Measurements from ENCODE around the gene KSR2.

The KSR2 gene

DNA sequence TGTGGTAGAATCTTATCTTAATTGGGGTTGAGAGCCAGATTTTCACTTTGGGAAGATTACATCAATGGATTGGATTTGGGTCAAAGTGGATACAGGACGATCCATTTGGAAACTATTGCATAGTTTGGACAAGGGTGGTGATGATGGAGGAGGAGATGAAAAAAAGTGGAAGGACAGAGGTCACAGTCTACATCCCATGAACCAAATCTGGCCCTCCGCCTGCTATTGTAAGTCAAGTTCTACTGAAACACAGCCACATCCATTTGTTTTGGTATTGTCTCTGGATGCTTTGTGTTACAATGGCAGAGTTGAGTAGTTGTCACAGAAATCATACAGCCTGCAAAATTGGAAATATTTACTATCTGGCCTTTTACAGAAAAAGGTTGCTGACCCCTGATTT lies 310.6 kb downstream of the KSR2 start:
- TF ChIP-seq, protein P1, sequence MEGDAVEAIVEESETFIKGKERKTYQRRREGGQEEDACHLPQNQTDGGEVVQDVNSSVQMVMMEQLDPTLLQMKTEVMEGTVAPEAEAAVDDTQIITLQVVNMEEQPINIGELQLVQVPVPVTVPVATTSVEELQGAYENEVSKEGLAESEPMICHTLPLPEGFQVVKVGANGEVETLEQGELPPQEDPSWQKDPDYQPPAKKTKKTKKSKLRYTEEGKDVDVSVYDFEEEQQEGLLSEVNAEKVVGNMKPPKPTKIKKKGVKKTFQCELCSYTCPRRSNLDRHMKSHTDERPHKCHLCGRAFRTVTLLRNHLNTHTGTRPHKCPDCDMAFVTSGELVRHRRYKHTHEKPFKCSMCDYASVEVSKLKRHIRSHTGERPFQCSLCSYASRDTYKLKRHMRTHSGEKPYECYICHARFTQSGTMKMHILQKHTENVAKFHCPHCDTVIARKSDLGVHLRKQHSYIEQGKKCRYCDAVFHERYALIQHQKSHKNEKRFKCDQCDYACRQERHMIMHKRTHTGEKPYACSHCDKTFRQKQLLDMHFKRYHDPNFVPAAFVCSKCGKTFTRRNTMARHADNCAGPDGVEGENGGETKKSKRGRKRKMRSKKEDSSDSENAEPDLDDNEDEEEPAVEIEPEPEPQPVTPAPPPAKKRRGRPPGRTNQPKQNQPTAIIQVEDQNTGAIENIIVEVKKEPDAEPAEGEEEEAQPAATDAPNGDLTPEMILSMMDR (conservative IDR thresholded peaks at IDR 0.05; ENCODE audit: low read depth) = no peak
- DNase-seq (ENCODE audit: low spot score) = no peak
- ChIA-PET POLR2A (ENCODE audit: low non-redundant PET) (no interaction called here), CTCF (no interaction called here)
- H3K27ac ChIP-seq = no peak overlapping the region

DNA sequence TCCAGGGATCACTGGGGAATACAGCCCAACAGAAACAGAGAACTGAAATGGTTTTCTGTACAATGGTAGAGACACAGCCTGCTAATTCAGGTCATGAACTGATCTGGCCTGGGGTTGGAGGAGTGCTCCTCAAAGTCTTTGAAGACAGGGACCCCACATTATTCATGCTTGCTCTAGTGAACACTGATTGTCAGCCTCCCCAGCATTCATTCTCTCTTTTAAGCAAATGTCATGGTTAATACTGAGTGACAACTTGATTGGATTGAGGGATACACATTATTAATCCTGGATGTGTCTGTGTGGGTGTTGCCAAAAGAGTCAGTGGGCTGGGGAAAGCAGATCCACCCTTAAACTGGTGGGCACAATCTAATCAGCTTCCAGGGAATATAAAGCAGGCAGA lies 319.0 kb downstream of the KSR2 start:
- no peak for DNase-seq (ENCODE audit: low spot score)
- ChIA-PET CTCF (no interaction called here), POLR2A (ENCODE audit: low non-redundant PET) (no interaction called here)
- TF ChIP-seq, protein P1 (conservative IDR thresholded peaks at IDR 0.05; ENCODE audit: low read depth) = no peak
- H3K27ac ChIP-seq = no peak overlapping the region

DNA sequence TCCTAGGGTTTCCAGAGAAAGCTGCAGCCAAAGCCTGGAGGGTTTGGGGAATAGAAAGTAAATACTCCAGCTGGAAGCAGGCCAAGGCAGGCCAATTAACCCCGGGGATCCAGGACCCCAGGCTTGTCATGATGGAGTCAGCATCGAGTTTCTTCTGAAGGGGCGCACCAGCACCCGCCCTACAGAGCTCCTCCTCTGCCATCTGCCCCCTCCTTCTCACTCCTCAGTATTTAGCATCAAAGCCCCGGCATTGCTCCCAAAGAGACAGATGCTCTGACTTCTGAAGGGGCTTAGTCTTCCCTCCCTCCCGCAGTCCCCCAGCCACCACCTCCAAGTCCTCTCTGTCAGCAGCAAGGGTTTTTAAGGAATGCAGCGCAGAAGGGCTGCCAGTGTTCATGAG lies 322.3 kb downstream of the KSR2 start:
- TF ChIP-seq, protein P1 (conservative IDR thresholded peaks at IDR 0.05; ENCODE audit: low read depth) = no peak
- H3K27ac ChIP-seq = no peak overlapping the region
- DNase-seq (ENCODE audit: low spot score) = no peak
- CTCF ChIA-PET = no interaction called here
- POLR2A ChIA-PET (ENCODE audit: low non-redundant PET) = no interaction called here

DNA sequence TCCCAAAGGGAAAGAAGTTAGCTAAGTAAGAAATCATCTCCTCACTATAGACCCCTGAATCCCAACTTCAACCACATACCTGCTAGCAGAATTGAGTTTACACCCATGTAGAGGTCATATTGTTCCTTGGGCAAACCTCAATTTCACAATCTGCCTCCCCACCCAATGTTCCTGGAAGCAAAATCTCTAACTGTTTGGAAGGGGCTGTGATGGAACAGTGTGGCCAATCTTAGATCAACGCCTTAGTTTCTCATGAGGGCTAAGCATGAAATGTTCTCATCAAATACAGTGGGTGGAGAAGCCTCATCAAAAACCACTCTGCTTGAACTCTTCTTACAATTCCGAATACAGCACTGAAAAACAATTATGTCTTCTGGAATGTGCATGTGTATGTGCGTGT lies 323.3 kb downstream of the KSR2 start:
- ChIA-PET POLR2A (ENCODE audit: low non-redundant PET) (no interaction called here), CTCF (interaction anchor here (0.6 kb wide), 1 partner anchor 167 kb away, joined by 3 read pairs; no protein-coding TSS in a partner anchor)
- no peak overlapping the region for H3K27ac ChIP-seq
- DNase-seq (ENCODE audit: low spot score) = no peak
- TF ChIP-seq, protein P1 (conservative IDR thresholded peaks at IDR 0.05; ENCODE audit: low read depth) = no peak

DNA sequence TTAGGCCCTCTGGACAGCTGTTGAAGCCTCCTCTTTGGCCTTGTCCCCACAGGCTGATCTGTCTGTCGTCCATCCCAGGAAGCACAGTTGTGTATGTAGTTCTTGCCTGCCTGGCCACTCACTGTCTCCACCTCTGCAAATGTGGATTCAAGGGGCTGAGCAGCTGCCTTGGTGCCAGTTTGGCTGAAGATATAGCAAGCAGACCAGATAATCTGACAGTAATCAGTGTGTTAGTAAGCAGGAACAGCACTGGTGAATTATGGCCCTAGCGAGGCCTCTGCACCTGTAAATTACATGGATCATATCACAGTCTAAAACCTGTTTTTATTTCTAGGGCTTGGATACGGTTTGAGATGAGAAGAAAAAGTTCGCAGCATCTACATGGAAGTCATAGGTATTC lies 324.8 kb downstream of the KSR2 start:
- no peak for DNase-seq (ENCODE audit: low spot score)
- ChIA-PET POLR2A (ENCODE audit: low non-redundant PET) (no interaction called here), CTCF (no interaction called here)
- TF ChIP-seq, protein P1 (conservative IDR thresholded peaks at IDR 0.05; ENCODE audit: low read depth) = no peak
- no peak overlapping the region for H3K27ac ChIP-seq

DNA sequence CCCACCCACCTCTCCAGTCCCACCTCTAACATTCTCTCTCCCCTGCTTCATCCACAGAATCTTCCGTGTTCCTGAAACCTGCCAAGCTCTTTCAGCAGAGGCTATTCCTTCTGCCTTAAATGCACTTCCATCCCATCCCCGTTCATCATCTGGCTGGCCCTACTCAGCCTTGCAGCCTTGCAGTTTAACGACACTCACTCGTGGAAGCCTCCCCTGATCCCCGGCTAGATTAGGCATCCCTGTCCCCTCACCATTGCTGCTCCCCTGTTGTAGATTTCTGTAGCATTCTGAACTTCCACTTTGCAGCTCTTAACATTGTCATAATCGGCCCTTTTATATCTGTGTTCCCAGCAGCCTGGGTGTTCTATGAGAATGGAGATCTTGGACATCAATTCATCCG lies 326.9 kb downstream of the KSR2 start:
- CTCF ChIA-PET = no interaction called here
- DNase-seq (ENCODE audit: low spot score) = no peak
- TF ChIP-seq, protein P1 (conservative IDR thresholded peaks at IDR 0.05; ENCODE audit: low read depth) = no peak
- POLR2A ChIA-PET (ENCODE audit: low non-redundant PET) = no interaction called here
- no peak overlapping the region for H3K27ac ChIP-seq

DNA sequence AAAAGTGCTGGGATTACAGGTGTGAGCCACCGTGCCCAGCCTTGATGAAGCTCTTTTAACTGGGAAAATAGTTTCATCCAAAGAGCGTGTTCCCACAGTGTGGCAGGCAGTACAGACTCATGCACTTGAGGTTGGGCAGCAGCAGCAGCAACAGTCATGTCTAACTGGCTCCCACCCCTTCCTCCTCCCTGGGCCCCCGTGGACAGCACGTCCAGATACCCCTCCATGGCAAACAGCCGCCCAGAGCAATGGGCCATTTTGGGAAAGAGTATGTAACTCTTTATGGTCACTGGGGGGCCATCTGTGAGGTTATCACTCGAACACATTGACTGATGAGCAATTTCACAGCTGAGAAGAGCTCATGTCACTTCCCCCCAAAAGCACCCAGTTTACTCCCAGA lies 328.3 kb downstream of the KSR2 start:
- POLR2A ChIA-PET (ENCODE audit: low non-redundant PET) = no interaction called here
- DNase-seq (ENCODE audit: low spot score) = no peak
- H3K27ac ChIP-seq = no peak overlapping the region

More for the DNA sequence above, 328.3 kb downstream of the KSR2 start:
- CTCF ChIA-PET = no interaction called here
- TF ChIP-seq, protein P1 (conservative IDR thresholded peaks at IDR 0.05; ENCODE audit: low read depth) = no peak

All from RWPE1 (cell line).